Measurements from ENCODE around the gene TBC1D2B.

DNA sequence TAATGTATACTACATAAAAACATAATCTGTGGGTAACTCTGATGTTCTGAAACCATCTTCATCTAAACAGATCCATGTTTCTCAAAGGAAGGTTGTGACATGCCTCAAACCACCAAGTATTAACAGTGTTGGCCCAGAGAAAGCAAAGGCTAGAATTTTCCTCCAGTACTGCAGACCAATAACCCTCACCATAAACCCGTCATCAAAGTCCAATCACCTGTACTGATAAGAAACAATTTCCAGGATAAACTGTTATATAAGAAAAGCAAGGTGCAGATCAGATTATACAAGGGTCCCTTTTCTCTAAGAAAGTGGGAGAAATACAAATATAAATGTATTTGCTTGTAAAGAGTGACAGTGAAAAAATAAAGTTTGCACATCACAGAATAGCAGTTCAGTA, 32.3 kb downstream of the TBC1D2B start:
- no peak for TF ChIP-seq TAF1 (IDR thresholded peaks at IDR 0.05; ENCODE audit: borderline replicate concordance, insufficient read depth, low read length)
- no peak for TF ChIP-seq POLR2AphosphoS5 (IDR thresholded peaks at IDR 0.05; ENCODE audit: low read depth, low read length)
